Panc1 (cell line): ENCODE results near the gene SLC2A2. TPM values are rescaled to one million over a fixed set of nuclear protein-coding genes. Genes with fewer than 3 reads are reported as not detected.

ENCODE experiments used
- ATAC-seq: fragments of 200-7000 bp; cut with Tn5 transposase; 2 replicates; pipeline ENCODE4 v1.9.1; 2020; ENCODE audit warnings: mild to moderate bottlenecking, moderate library complexity
- BruUV-seq: library from RNA; stranded (reverse); fragments of 400-500 nt; replicated peaks from 2 replicates; lab custom pipeline; 2021; lab: Mats Ljungman, UMichigan
- CTCF ChIA-PET: fragments of 300-600 bp; sonication (Branson Sonifier 250); formaldehyde crosslinking; loops from one replicate; lab custom pipeline; 2022; ENCODE audit warnings: antibody characterized with exemption; lab: Charles Lee
- POLR2A ChIA-PET: fragments of 300-600 bp; sonication (Branson Sonifier 250); formaldehyde crosslinking; loops from one replicate; lab custom pipeline; 2022; ENCODE audit warnings: antibody characterized with exemption; lab: Charles Lee
- DNase-seq: peaks from one replicate; pipeline ENCODE4 v3.0.0-alpha.2; 2010; ENCODE audit warnings: low read depth, low spot score
- H3K27ac ChIP-seq: 2 replicates; pipeline ENCODE4 v1.5.1; 2011; ENCODE audit warnings: mild to moderate bottlenecking, low read length, inconsistent platforms
- H3K27me3 ChIP-seq: fragments of 200-500 bp; sonication (Bioruptor generic); 2 replicates; pipeline ENCODE4 v1.6.0; 2014; ENCODE audit warnings: low read length, inconsistent platforms; ENCODE audit not compliant: control insufficient read depth, insufficient read depth
- H3K36me3 ChIP-seq: fragments of 200-500 bp; sonication (Bioruptor generic); 2 replicates; pipeline ENCODE4 v1.5.1; 2014; ENCODE audit warnings: inconsistent platforms, mild to moderate bottlenecking, low read length, moderate library complexity; ENCODE audit not compliant: control insufficient read depth, insufficient read depth
- H3K4me1 ChIP-seq: 2 replicates; pipeline ENCODE4 v1.5.1; 2011; ENCODE audit warnings: inconsistent platforms, mild to moderate bottlenecking, low read length, moderate library complexity; ENCODE audit not compliant: control insufficient read depth, insufficient read depth
- H3K4me3 ChIP-seq, 2 experiments: 2 replicates each; pipeline ENCODE4 v1.5.1; 2011 to 2012; ENCODE audit warnings: low read depth in 2 of 2, low read length in 2 of 2, mild to moderate bottlenecking in 2 of 2, inconsistent platforms in 1 of 2, moderate library complexity in 1 of 2
- H3K9me3 ChIP-seq: fragments of 200-500 bp; sonication (Bioruptor generic); 2 replicates; pipeline ENCODE4 v1.5.1; 2014; ENCODE audit warnings: low read depth, mild to moderate bottlenecking, inconsistent platforms, low read length, moderate library complexity; ENCODE audit not compliant: control insufficient read depth, insufficient read depth
- POLR2AphosphoS5 ChIP-seq: IDR thresholded peaks from 2 replicates; pipeline ENCODE4 v1.6.1; 2012; ENCODE audit warnings: mild to moderate bottlenecking, low read depth, low read length, moderate library complexity
- SIN3A ChIP-seq: IDR thresholded peaks from 2 replicates; pipeline ENCODE4 v1.6.1; 2012; ENCODE audit warnings: low read depth, mild to moderate bottlenecking, low read length, moderate library complexity, borderline replicate concordance; ENCODE audit not compliant: insufficient read depth
- TCF7L2 ChIP-seq: IDR thresholded peaks from 2 replicates; pipeline ENCODE4 v1.6.1; 2011; ENCODE audit warnings: mild to moderate bottlenecking, low read depth, low read length, inconsistent platforms
- in situ Hi-C: cut with HindIII; loops from 2 replicates; pipeline ENCODE4 v1.10.0; 2016; ENCODE audit warnings: low sequenced_read_pairs, low pct_unique_long_range_greater_than_20kb
- intact Hi-C: fragments of 100-400 bp; cut with micrococcal nuclease; formaldehyde crosslinking; loops from one replicate; pipeline ENCODE4 v1.10.0; 2022; ENCODE audit not compliant: unreplicated experiment
- total RNA-seq: library from RNA; stranded (reverse); gene quantifications from one replicate; pipeline ENCODE4 v1.2.1, GENCODE V29; 2021; ENCODE audit not compliant: unreplicated experiment
- TF ChIP-seq, protein P1 (sequence below): fragments of 450-650 bp; IDR thresholded peaks from 2 replicates; pipeline ENCODE4 v1.5.1; 2017; ENCODE audit warnings: mild to moderate bottlenecking
- TF ChIP-seq, protein P2 (sequence below), 2 experiments: IDR thresholded peaks; 2 replicates each; pipeline ENCODE4 v1.6.1; 2011 to 2012; ENCODE audit warnings: low read depth in 2 of 2, control low read depth in 1 of 2, low read length in 1 of 2, mild to moderate bottlenecking in 1 of 2, moderate library complexity in 1 of 2; ENCODE audit not compliant: insufficient read depth in 1 of 2

The SLC2A2 gene
- total RNA-seq, 1 experiment from 2014 or later: 0.13 TPM

DNA sequence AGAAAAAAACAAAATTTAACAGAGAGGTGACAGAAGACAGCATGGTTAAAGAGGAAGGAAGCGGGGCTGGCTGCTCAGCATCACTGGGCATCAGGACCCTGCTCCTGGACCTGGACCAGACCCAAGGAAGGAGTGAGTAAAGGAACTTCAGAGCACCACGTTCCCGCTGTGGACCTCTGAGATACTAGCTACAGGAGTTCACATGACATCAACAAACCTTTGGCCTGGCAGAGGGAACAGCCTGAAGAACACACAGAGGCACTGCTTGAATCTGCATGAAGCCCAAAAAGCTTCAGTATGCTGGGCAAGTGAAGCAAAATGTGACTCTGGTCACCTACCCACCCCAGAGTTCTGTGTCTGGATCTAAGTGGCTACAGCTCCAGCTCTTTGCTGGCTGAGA lies 38.1 kb downstream of the SLC2A2 start:
- Histone ChIP-seq H3K27me3 (no peaks in the 10 kb centered on the region), H3K36me3 (no peaks in the 10 kb centered on the region), H3K9me3 (no peaks in the 10 kb centered on the region), H3K4me1 (no peaks in the 10 kb centered on the region), H3K4me3 (no peak overlapping the region), H3K27ac (no peak overlapping the region)
- DNase-seq: no peak
- ChIA-PET CTCF (no interaction called here), POLR2A (no interaction called here)
- in situ Hi-C loops (no loop called here), intact Hi-C loops (no loop called here)
- no TSS peak for BruUV-seq
- TF ChIP-seq POLR2AphosphoS5 (no peak), TCF7L2 (no peak), SIN3A (no peak)
- TF ChIP-seq, protein P1, sequence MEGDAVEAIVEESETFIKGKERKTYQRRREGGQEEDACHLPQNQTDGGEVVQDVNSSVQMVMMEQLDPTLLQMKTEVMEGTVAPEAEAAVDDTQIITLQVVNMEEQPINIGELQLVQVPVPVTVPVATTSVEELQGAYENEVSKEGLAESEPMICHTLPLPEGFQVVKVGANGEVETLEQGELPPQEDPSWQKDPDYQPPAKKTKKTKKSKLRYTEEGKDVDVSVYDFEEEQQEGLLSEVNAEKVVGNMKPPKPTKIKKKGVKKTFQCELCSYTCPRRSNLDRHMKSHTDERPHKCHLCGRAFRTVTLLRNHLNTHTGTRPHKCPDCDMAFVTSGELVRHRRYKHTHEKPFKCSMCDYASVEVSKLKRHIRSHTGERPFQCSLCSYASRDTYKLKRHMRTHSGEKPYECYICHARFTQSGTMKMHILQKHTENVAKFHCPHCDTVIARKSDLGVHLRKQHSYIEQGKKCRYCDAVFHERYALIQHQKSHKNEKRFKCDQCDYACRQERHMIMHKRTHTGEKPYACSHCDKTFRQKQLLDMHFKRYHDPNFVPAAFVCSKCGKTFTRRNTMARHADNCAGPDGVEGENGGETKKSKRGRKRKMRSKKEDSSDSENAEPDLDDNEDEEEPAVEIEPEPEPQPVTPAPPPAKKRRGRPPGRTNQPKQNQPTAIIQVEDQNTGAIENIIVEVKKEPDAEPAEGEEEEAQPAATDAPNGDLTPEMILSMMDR: no peak
- TF ChIP-seq, protein P2, sequence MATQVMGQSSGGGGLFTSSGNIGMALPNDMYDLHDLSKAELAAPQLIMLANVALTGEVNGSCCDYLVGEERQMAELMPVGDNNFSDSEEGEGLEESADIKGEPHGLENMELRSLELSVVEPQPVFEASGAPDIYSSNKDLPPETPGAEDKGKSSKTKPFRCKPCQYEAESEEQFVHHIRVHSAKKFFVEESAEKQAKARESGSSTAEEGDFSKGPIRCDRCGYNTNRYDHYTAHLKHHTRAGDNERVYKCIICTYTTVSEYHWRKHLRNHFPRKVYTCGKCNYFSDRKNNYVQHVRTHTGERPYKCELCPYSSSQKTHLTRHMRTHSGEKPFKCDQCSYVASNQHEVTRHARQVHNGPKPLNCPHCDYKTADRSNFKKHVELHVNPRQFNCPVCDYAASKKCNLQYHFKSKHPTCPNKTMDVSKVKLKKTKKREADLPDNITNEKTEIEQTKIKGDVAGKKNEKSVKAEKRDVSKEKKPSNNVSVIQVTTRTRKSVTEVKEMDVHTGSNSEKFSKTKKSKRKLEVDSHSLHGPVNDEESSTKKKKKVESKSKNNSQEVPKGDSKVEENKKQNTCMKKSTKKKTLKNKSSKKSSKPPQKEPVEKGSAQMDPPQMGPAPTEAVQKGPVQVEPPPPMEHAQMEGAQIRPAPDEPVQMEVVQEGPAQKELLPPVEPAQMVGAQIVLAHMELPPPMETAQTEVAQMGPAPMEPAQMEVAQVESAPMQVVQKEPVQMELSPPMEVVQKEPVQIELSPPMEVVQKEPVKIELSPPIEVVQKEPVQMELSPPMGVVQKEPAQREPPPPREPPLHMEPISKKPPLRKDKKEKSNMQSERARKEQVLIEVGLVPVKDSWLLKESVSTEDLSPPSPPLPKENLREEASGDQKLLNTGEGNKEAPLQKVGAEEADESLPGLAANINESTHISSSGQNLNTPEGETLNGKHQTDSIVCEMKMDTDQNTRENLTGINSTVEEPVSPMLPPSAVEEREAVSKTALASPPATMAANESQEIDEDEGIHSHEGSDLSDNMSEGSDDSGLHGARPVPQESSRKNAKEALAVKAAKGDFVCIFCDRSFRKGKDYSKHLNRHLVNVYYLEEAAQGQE (IDR thresholded peaks at IDR 0.05; ENCODE audit: insufficient read depth in 1 of 2, low read depth in 2 of 2, low read length in 1 of 2): no peak
- no peak for ATAC-seq

DNA sequence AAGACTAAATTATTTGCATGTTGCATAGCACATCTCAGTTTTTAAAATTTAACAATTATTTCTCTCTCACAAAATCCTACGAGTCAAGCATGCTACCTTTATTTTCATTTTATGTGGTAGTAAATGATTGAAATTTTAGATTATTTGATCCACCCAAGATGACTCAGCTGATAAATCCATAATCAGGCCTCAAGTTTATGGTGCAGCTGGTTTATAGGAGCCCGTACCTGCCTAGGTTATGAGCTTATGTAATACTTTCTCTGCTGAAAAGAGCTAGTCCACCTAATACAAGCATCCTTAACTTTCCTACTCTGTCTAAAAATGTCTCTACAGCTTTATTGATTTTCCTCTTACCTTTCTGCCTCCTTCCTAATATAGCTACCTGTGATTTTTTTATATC lies 41.2 kb downstream of the SLC2A2 start:
- ChIA-PET CTCF (no interaction called here), POLR2A (no interaction called here)
- Histone ChIP-seq H3K27ac (no peak overlapping the region), H3K36me3 (no peaks in the 10 kb centered on the region), H3K4me1 (no peaks in the 10 kb centered on the region), H3K4me3 (no peak overlapping the region), H3K9me3 (no peaks in the 10 kb centered on the region), H3K27me3 (no peaks in the 10 kb centered on the region)
- in situ Hi-C loops: no loop called here
- ATAC-seq (no peak), DNase-seq (no peak)
- intact Hi-C loops: no loop called here
- TF ChIP-seq, protein P2 (IDR thresholded peaks at IDR 0.05; ENCODE audit: insufficient read depth in 1 of 2, low read depth in 2 of 2, low read length in 1 of 2): no peak
- no peak for TF ChIP-seq TCF7L2
- TF ChIP-seq, protein P1: no peak
- no peak for TF ChIP-seq SIN3A
- no peak for TF ChIP-seq POLR2AphosphoS5
- BruUV-seq: no TSS peak
